GM19372 (cell line): ENCODE results near the gene RPS6KA2.

ENCODE experiments used
- ATAC-seq: cut with Tn5 transposase; IDR thresholded peaks from one replicate; pipeline ENCODE4 v1.9.1; 2021; ENCODE audit warnings: mild to moderate bottlenecking, low read depth, moderate library complexity; ENCODE audit not compliant: unreplicated experiment

Gene RPS6KA2

GRCh38 chr6:166627033-166627874, at the start of gene RPS6KA2:
RPS6KA2 (minus strand) TSS chr6:166627251; CDS start chr6:166627019, 232 bp downstream.
- peak; percentile 85 for ATAC-seq

- ATAC-seq, result no peak
These were observed 49.3 kb upstream of the RPS6KA2 start for GRCh38 chr6:166676270-166676860.

DNA sequence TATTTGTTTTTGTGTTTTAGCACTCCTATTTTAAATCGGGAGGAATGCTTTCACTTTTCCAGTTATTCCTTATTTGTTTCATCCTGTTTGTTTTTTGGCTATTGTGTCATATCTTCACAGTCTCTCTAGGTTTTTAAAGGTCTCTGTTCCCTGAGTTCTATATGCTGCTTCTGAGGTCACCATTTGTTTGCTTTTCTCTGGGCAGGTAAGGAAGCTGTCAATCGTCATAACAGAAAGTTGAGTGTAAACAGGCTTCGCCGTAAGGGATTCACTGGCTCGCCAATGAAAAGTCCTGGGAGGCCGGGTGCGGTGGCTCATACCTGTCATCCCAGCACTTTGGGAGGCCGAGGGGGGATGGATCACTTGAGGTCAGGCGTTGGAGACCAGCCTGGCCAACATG, 48.7 kb upstream of the RPS6KA2 start:
- no peak for ATAC-seq

DNA sequence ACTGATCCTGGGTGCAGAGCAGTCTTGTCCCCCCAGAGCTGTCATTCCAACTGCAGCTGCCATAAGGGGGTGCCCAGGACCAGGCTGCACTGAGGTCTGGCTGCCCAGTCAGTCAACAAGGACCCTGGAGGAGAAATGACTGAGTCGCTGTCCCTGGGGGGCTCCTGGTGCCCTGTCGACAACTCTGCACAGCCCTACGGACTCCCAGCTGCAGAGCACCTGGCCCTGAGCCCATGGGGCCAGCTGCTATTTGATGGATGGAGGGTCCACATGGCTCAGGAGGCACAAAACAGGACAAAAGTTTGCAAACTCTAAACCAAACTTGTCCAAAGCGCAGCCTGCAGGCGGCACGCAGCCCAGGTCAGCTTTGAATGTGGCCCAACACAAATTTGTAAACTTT, 46.3 kb upstream of the RPS6KA2 start:
- ATAC-seq, result no peak

GRCh38 chr6:166672624-166673206, 45.7 kb upstream of the RPS6KA2 start:
- no peak for ATAC-seq

GRCh38 chr6:166672146-166672545, 45.1 kb upstream of the RPS6KA2 start:
- ATAC-seq, result no peak

DNA sequence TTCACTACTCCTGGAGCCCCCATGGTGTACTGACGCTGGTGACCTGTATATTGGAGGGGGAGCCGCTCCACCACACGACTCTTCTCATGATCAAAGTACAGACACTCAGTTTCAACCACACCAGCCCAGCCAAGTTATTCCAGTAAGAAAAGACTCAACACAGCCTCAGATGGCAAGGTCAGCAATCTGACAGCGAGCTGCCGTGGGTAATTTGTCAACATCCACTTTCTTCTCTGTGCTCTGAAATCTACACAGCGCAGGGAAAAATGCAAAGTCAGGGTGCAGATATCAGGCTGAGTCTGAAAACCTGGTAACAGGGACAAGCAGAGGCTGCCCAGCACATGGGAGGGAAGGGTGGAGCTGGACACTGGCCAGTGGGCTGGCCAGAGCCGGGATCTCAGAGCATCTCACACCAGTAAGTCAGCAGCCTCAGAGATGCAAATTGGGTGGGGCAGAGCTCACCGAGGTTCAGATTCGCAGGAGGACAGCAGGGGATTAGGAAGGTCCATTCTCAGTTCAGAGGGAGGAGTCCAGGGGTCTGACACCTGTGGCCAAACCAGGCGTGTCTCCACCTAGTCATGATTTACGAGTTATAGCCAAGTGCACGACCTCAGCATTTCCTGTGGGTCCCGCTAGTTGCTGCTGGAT, 44.5 kb upstream of the RPS6KA2 start:
- no peak for ATAC-seq

DNA sequence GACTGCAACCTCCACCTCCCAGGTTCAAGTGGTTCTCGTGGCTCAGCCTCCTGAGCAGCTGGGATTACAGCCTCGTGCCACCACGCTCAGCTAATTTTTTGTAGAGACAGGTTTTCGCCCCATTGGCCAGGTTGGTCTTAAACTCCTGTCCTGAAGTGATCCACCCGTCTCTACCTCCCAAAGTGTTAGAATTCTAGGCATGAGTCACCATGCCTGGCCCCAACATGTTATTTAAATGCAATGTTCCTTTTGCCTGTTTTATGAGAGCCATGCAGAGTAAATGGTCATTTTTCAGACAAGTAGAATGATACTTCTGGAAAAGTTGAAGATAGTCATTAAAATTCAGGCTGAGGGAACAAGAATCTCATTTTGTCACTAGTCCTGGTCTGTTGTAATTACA, 43.8 kb upstream of the RPS6KA2 start:
- no peak for ATAC-seq

DNA sequence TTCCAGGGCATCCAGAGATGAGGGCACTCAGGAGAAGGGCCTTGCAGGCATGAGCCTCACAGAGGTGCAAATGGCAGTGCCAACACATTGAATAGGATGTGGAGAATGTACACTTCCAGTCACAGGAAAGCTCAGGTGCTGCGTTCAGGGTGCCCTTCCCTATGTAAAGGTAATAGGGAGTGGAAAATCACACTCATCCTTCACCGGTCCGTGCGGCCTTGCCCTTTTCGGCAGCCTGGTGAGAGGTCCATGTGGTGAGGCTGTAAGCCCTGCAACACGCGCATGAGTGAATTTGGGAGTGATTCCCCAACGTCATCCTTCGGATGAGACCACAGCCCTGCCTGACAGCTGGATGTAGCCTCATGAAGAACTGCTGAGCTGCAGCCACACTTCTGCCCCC, 43.0 kb upstream of the RPS6KA2 start:
- ATAC-seq, result no peak

DNA sequence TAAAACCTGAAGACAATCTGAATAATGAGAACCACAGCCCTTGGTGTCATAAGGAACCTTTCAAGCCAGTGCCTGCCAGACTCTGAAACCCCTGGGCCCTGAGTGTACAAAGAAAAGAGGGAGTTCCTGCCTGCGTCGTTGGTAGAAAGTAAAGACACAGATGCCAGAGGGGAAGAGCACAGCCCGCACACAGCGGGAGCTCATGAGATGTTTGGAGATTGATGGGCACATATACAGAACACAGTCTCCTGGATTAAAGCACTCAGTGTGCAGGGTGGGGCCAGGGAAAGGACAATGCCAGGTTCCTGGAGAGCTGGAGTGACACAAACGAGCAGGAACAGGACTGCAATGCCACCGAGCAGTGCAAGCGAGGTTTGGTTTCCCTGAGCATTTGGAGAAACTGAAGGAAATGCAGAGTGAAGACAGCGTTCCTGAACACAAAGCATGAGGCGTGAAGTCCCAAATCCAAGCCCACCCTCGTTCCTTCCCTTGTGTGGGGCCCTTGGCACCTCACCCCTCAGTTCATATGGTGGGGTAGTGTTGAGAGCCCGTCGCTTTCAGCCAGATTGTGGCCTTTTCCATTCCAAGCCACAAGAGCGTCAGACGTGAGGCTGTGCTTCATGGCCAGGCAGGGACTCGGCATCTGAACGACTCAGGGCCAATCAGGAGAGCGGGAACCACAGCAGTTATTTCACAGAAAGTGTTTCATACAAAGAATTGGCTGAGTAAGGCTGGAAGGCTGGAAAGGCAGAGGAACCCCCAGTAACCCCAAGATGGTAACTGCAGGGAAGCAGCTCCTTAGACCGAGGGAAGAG, 41.0 kb upstream of the RPS6KA2 start:
- no peak for ATAC-seq

- ATAC-seq, result no peak
These were observed 37.1 kb upstream of the RPS6KA2 start for GRCh38 chr6:166664135-166664534.

DNA sequence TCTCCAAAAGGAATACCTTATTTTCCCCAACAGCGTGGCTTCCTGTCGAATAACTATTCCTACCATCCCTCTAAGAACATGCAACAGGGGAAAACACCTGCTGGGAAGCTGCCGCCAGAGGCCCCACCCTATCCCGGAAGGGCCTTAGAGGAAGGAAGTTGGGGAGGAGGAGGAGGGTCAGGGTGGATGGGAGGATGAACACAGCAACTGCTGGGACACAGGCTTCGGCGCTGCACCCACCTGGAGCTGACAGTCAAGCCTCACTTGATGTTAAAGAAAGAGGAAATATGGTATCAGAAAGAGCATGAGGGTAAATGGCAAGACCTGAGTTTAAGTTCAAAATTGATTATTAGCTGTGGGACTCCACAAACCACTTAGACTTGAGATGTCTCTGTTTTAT, 36.5 kb upstream of the RPS6KA2 start:
- ATAC-seq, result no peak

- no peak for ATAC-seq
These were observed 35.6 kb upstream of the RPS6KA2 start for GRCh38 chr6:166662690-166663089.

- ATAC-seq, result no peak
These were observed 34.5 kb upstream of the RPS6KA2 start for GRCh38 chr6:166661327-166662085.

DNA sequence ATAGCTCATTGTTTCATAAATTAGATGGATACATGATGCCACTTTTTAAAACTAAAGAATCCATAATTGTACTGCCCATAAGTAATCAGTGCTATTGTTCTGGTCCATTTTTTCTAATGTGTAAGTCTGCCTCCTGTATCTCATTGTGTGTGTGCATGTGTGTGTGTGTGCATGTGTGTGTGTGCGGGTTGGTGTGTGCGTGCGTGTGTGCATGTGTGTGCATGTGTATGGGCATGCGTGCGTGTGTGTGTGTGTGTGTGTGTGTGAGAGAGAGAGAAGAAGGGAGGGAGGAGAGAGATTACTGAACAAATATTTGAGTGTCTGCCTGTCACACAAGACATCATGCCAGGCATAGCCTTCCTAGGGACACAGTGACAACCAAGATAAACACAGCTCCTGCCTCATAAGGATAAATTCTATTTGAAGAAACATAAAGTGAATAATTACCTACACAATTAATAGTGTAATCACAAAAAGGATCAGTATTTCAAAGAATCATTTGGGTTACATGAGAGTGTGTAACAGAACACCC, 33.2 kb upstream of the RPS6KA2 start:
- no peak for ATAC-seq

GRCh38 chr6:166659581-166659980, 32.5 kb upstream of the RPS6KA2 start:
- no peak for ATAC-seq

GRCh38 chr6:166658792-166659150, 31.7 kb upstream of the RPS6KA2 start:
- ATAC-seq, result no peak

DNA sequence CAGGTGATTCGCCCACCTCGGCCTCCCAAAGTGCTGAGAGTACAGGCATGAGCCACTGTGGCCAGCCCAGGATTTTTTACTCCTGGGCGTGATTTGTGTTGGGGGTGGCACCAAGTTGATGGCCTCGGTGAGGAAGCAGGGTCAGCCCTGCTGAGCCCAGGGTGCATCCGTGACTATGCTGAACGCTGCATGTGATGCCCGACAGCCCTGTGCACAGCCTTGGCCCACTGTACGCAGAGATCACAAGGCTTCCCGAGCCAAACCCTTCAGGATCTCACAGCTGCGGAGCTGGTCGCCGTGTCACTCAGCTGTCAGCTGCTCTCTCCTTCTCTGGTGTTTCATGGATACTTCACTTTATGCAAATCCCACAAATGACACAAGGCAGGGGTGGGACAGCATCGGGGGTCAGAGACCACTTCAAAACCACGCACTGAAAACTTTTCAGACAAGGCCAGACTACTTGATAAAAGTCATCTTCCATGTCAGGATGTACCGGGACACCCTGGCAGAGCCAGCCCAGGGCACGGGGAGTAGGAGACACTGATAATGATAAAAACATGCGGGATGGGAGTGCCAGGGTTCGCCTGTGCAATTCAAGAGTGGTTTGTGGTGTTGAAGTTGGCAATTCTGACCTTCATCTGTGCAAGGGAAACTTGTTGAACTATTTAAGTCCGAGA, 31.2 kb upstream of the RPS6KA2 start:
- ATAC-seq, result no peak

DNA sequence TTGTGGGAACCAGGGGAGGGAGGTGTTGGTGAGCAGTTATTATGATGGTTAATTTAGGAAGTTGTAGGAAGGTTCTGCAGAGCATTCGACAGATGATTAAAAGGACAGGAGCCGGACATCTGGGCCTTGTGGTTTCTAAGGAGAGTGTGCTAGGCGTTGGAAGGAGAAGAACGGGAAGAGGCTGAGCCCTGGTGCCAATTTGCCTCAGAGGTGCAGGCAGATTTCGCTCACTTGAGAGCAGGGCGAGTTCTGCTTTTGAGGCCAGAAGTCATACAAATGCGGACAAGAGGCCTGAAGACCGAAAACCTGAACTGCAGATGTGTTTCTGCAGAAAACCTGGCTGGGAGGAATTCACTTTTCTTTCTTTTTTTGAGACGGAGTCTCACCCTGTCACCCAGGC, 30.5 kb upstream of the RPS6KA2 start:
- ATAC-seq, result no peak
